H1 (cell line): ENCODE results near the gene ARHGEF26.

Experiments
- CBX5 ChIP-seq: fragments of 300-800, 300-1000 bp; sonication (generic); IDR thresholded peaks from 2 replicates; pipeline ENCODE4 v1.7.1; 2016; ENCODE audit warnings: antibody characterized with exemption, low read length, low read depth
- CTCF ChIP-seq, 3 experiments: IDR thresholded peaks; 1 replicate in 2 of 3; 2 replicates in 1 of 3; pipeline versions ENCODE4 v1.5.1 to v1.6.1; 2011; ENCODE audit warnings: low read length in 3 of 3, mild to moderate bottlenecking in 3 of 3, inconsistent platforms in 2 of 3, low read depth in 1 of 3, moderate library complexity in 1 of 3; ENCODE audit not compliant: insufficient read depth in 1 of 3; ENCODE audit errors: control extremely low read depth in 1 of 3
- EZH2 ChIP-seq: fragments of 200-600 bp; sonication (generic); IDR thresholded peaks from 2 replicates; pipeline ENCODE4 v1.7.1; 2012; ENCODE audit warnings: low read depth, mild to moderate bottlenecking, moderate library complexity, low read length, inconsistent platforms; ENCODE audit not compliant: severe bottlenecking
- GTF2F1 ChIP-seq: IDR thresholded peaks from 2 replicates; pipeline ENCODE4 v1.6.1; 2012; ENCODE audit warnings: low read depth, low read length, improper control_type of control experiment, borderline replicate concordance
- PHF8 ChIP-seq: fragments of 200-600 bp; sonication (generic); conservative IDR thresholded peaks from 2 replicates; pipeline ENCODE4 v1.7.1; 2012; ENCODE audit warnings: low read depth, mild to moderate bottlenecking, inconsistent platforms, low read length, moderate library complexity
- POLR2A ChIP-seq, 2 experiments: IDR thresholded peaks; 1 replicate in 1 of 2; 2 replicates in 1 of 2; pipeline ENCODE4 v1.6.1; 2011; ENCODE audit warnings: low read depth in 2 of 2, low read length in 2 of 2, mild to moderate bottlenecking in 2 of 2; ENCODE audit errors: control extremely low read depth in 1 of 2
- TAF1 ChIP-seq: IDR thresholded peaks from 2 replicates; pipeline ENCODE4 v1.6.1; 2011; ENCODE audit warnings: mild to moderate bottlenecking, low read depth, low read length
- ZNF274 ChIP-seq: IDR thresholded peaks from 2 replicates; pipeline ENCODE4 v1.7.0; 2012; ENCODE audit warnings: low read length, borderline replicate concordance; ENCODE audit errors: extremely low read depth

- TF ChIP-seq GTF2F1 (no peak), CTCF (IDR thresholded peaks at IDR 0.05; ENCODE audit: control extremely low read depth in 1 of 3, insufficient read depth in 1 of 3, low read depth in 1 of 3, low read length in 3 of 3) (no peak), POLR2A (IDR thresholded peaks at IDR 0.05; ENCODE audit: control extremely low read depth in 1 of 2, low read depth in 2 of 2, low read length in 2 of 2) (no peak), ZNF274 (no peak), PHF8 (no peak), TAF1 (no peak), EZH2 (no peak), CBX5 (no peak)
These were observed 9.3 kb downstream of the ARHGEF26 start for GRCh38 chr3:154130540-154130939.
